Fibroblast of pulmonary artery (primary cell): ENCODE results near the gene RECK.

Source experiments
- DNase-seq: peaks from one replicate; pipeline ENCODE4 v3.0.0-alpha.2; 2010; ENCODE audit warnings: low read depth
- H3K4me3 ChIP-seq: replicated peaks from 2 replicates; pipeline ENCODE4 v1.5.1; 2011; ENCODE audit warnings: low read depth, mild to moderate bottlenecking, control low read depth, low read length, moderate library complexity
- CTCF ChIP-seq: IDR thresholded peaks from 2 replicates; pipeline ENCODE4 v1.5.1; 2011; ENCODE audit warnings: mild to moderate bottlenecking, control low read depth, low read length, inconsistent platforms; ENCODE audit errors: missing control alignments

The RECK gene

GRCh38 chr9:36029202-36029601 is 7.5 kb upstream of the RECK start:
- H3K4me3 ChIP-seq: no peak overlapping the region
- no peak for TF ChIP-seq CTCF
- DNase-seq: no peak

GRCh38 chr9:36029765-36030528 is 6.8 kb upstream of the RECK start:
- peak; percentile 97 for DNase-seq
- no peak for TF ChIP-seq CTCF
- no peak overlapping the region for H3K4me3 ChIP-seq

DNA sequence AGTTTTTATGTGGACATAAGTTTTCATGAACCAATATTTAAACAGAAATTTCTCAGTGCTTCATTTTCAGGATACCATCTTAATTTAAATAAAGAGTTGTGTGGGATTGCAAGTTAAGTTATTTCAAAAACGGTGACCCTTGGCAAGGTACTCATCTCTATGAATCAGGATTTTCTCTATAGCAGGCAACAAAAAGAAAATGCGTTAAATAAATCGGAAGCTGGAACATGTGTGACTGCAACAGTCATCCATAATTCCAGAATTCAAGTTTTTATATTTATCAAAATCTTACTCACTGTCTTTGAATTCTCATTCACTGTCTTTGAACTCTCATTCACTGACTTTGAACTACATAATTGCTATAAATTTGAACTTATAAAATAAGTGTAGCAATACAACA is 5.8 kb upstream of the RECK start:
- no peak overlapping the region for H3K4me3 ChIP-seq
- no peak for DNase-seq
- no peak for TF ChIP-seq CTCF

- H3K4me3 ChIP-seq: no peak overlapping the region
- DNase-seq: no peak
- no peak for TF ChIP-seq CTCF
Measured at GRCh38 chr9:36031774-36032555, 4.7 kb upstream of the RECK start.

DNA sequence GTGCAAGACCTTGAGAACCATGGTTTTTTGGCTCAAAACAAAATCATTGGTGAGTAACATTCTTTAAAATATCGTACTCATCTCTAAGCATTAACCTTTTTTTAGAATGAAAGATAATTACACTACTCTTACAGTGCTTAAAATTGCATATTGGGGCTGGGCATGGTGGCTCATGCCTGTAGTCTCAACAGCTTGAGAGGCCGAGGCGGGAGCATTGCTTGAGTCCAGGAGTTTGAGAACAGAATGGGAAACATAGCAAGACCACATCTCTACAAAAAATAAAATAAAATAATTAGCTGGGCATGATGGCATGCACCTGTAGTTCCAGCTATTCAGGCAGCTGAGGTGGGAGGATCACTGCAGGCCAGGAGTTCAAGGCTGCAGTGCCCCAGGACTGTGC is 2.9 kb upstream of the RECK start:
- DNase-seq: no peak
- H3K4me3 ChIP-seq: no peak overlapping the region
- no peak for TF ChIP-seq CTCF

DNA sequence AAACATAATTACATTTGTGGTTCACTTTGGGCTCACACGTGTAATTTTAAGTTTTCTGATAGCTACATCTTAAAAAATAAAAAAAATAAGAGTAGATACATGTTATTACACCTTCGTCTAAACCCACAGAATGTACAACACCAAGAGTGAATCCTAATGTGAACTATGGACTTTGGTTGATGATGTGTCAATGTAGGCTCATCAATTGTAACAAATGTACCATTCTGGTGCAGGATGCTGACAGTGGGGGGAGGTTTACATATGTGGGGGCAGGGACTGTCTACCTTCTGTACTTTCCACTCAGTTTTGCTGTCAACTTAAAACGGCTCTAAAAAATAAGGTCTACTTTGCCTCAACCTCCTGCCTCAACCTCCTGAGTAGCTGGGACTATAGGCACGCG is 2.5 kb upstream of the RECK start:
- no peak for DNase-seq
- TF ChIP-seq CTCF: no peak
- no peak overlapping the region for H3K4me3 ChIP-seq

DNA sequence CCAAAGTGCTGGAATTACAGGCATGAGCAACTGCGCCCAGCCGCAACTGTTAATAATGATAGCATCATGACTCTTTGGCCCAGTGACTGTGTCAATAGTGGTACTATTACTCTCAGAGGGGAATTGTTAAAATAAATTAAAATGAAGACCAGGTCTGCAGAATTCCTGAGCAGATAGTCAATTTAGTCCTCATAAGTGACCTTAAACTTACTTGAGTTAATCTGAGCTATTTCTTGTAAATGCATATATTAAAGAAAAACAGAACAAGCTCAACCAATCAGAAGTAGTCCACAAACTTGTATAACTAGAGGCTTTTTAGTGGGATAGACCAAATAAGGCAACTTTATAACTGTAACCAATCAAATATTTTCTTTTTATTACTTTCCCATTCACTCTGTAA is 1.7 kb upstream of the RECK start:
- DNase-seq: no peak
- TF ChIP-seq CTCF: no peak
- H3K4me3 ChIP-seq: no peak overlapping the region
